ENCODE data around the gene DNM3. TPM values are rescaled to one million over a fixed set of nuclear protein-coding genes. Genes with fewer than 3 reads are reported as not detected.

Gene DNM3
- total RNA-seq, 1 donor from 2014 or later: 2.6 TPM

- no peaks in the 10 kb centered on the region for H3K27me3 ChIP-seq (ENCODE audit: control insufficient read depth in 3 of 3, insufficient read depth in 3 of 3, low read length in 3 of 3)
- no peaks in the 10 kb centered on the region for H3K36me3 ChIP-seq (ENCODE audit: control insufficient read depth in 3 of 3, insufficient read depth in 3 of 3, low read length in 3 of 3)
- no peak overlapping the region for H3K4me3 ChIP-seq (ENCODE audit: low read length in 3 of 3)
- no peaks in the 10 kb centered on the region for H3K9me3 ChIP-seq (ENCODE audit: control insufficient read depth in 3 of 3, low read length in 3 of 3)
- H3K27ac ChIP-seq (ENCODE audit: low read depth, low read length): peak overlapping the region; percentile 10
- H3K4me1 ChIP-seq (ENCODE audit: control insufficient read depth in 3 of 3, insufficient read depth in 3 of 3, low read length in 3 of 3): no peaks in the 10 kb centered on the region
- H3K9ac ChIP-seq (ENCODE audit: low read depth in 1 of 3, low read length in 3 of 3): no peak overlapping the region
Observed at GRCh38 chr1:172255223-172255560, 413.9 kb downstream of the DNM3 start.

- H3K27ac ChIP-seq (ENCODE audit: low read depth, low read length): no peak overlapping the region
- no peak overlapping the region for H3K4me3 ChIP-seq (ENCODE audit: low read length in 3 of 3)
- no peak overlapping the region for H3K9ac ChIP-seq (ENCODE audit: low read depth in 1 of 3, low read length in 3 of 3)
- no peaks in the 10 kb centered on the region for H3K36me3 ChIP-seq (ENCODE audit: control insufficient read depth in 3 of 3, insufficient read depth in 3 of 3, low read length in 3 of 3)
- H3K9me3 ChIP-seq (ENCODE audit: control insufficient read depth in 3 of 3, low read length in 3 of 3): no peaks in the 10 kb centered on the region
- no peaks in the 10 kb centered on the region for H3K27me3 ChIP-seq (ENCODE audit: control insufficient read depth in 3 of 3, insufficient read depth in 3 of 3, low read length in 3 of 3)
- peaks cover 0 to 4% (median 0%) of the 10 kb centered on the region in 3 donors for H3K4me1 ChIP-seq (ENCODE audit: control insufficient read depth in 3 of 3, insufficient read depth in 3 of 3, low read length in 3 of 3)
Observed at GRCh38 chr1:172265905-172266304, 424.6 kb downstream of the DNM3 start.

- peaks cover 0 to 4% (median 0%) of the 10 kb centered on the region in 3 donors for H3K4me1 ChIP-seq (ENCODE audit: control insufficient read depth in 3 of 3, insufficient read depth in 3 of 3, low read length in 3 of 3)
- H3K4me3 ChIP-seq (ENCODE audit: low read length in 3 of 3): no peak overlapping the region
- H3K27ac ChIP-seq (ENCODE audit: low read depth, low read length): no peak overlapping the region
- H3K9ac ChIP-seq (ENCODE audit: low read depth in 1 of 3, low read length in 3 of 3): no peak overlapping the region
- H3K27me3 ChIP-seq (ENCODE audit: control insufficient read depth in 3 of 3, insufficient read depth in 3 of 3, low read length in 3 of 3): no peaks in the 10 kb centered on the region
- no peaks in the 10 kb centered on the region for H3K36me3 ChIP-seq (ENCODE audit: control insufficient read depth in 3 of 3, insufficient read depth in 3 of 3, low read length in 3 of 3)
- H3K9me3 ChIP-seq (ENCODE audit: control insufficient read depth in 3 of 3, low read length in 3 of 3): no peaks in the 10 kb centered on the region
Observed at GRCh38 chr1:172266528-172267174, 425.4 kb downstream of the DNM3 start.

- Histone ChIP-seq H3K4me3 (ENCODE audit: low read length in 3 of 3) (no peak overlapping the region), H3K9me3 (ENCODE audit: control insufficient read depth in 3 of 3, low read length in 3 of 3) (no peaks in the 10 kb centered on the region), H3K4me1 (ENCODE audit: control insufficient read depth in 3 of 3, insufficient read depth in 3 of 3, low read length in 3 of 3) (peaks cover 0 to 4% (median 0%) of the 10 kb centered on the region in 3 donors), H3K27ac (ENCODE audit: low read depth, low read length) (no peak overlapping the region), H3K36me3 (ENCODE audit: control insufficient read depth in 3 of 3, insufficient read depth in 3 of 3, low read length in 3 of 3) (no peaks in the 10 kb centered on the region), H3K9ac (ENCODE audit: low read depth in 1 of 3, low read length in 3 of 3) (no peak overlapping the region), H3K27me3 (ENCODE audit: control insufficient read depth in 3 of 3, insufficient read depth in 3 of 3, low read length in 3 of 3) (no peaks in the 10 kb centered on the region)
Observed at GRCh38 chr1:172268237-172268636, 426.9 kb downstream of the DNM3 start.

GRCh38 chr1:172269084-172269483 lies 427.8 kb downstream of the DNM3 start:
- Histone ChIP-seq H3K27ac (ENCODE audit: low read depth, low read length) (peak overlapping the region; percentile 3), H3K9me3 (ENCODE audit: control insufficient read depth in 3 of 3, low read length in 3 of 3) (no peaks in the 10 kb centered on the region), H3K4me3 (ENCODE audit: low read length in 3 of 3) (no peak overlapping the region), H3K9ac (ENCODE audit: low read depth in 1 of 3, low read length in 3 of 3) (no peak overlapping the region), H3K36me3 (ENCODE audit: control insufficient read depth in 3 of 3, insufficient read depth in 3 of 3, low read length in 3 of 3) (no peaks in the 10 kb centered on the region), H3K27me3 (ENCODE audit: control insufficient read depth in 3 of 3, insufficient read depth in 3 of 3, low read length in 3 of 3) (no peaks in the 10 kb centered on the region), H3K4me1 (ENCODE audit: control insufficient read depth in 3 of 3, insufficient read depth in 3 of 3, low read length in 3 of 3) (peaks cover 0 to 4% (median 0%) of the 10 kb centered on the region in 3 donors)

- Histone ChIP-seq H3K4me1 (ENCODE audit: control insufficient read depth in 3 of 3, insufficient read depth in 3 of 3, low read length in 3 of 3) (peaks cover 0 to 4% (median 0%) of the 10 kb centered on the region in 3 donors), H3K27me3 (ENCODE audit: control insufficient read depth in 3 of 3, insufficient read depth in 3 of 3, low read length in 3 of 3) (no peaks in the 10 kb centered on the region), H3K4me3 (ENCODE audit: low read length in 3 of 3) (no peak overlapping the region), H3K9ac (ENCODE audit: low read depth in 1 of 3, low read length in 3 of 3) (peak overlapping the region in 1 of 3 donors; percentile 8), H3K27ac (ENCODE audit: low read depth, low read length) (no peak overlapping the region), H3K9me3 (ENCODE audit: control insufficient read depth in 3 of 3, low read length in 3 of 3) (no peaks in the 10 kb centered on the region), H3K36me3 (ENCODE audit: control insufficient read depth in 3 of 3, insufficient read depth in 3 of 3, low read length in 3 of 3) (no peaks in the 10 kb centered on the region)
Observed at GRCh38 chr1:172269644-172270043, 428.3 kb downstream of the DNM3 start.

GRCh38 chr1:172270605-172271004 lies 429.3 kb downstream of the DNM3 start:
- Histone ChIP-seq H3K27me3 (ENCODE audit: control insufficient read depth in 3 of 3, insufficient read depth in 3 of 3, low read length in 3 of 3) (no peaks in the 10 kb centered on the region), H3K9me3 (ENCODE audit: control insufficient read depth in 3 of 3, low read length in 3 of 3) (no peaks in the 10 kb centered on the region), H3K4me1 (ENCODE audit: control insufficient read depth in 3 of 3, insufficient read depth in 3 of 3, low read length in 3 of 3) (peaks cover 0 to 4% (median 0%) of the 10 kb centered on the region in 3 donors), H3K36me3 (ENCODE audit: control insufficient read depth in 3 of 3, insufficient read depth in 3 of 3, low read length in 3 of 3) (no peaks in the 10 kb centered on the region), H3K27ac (ENCODE audit: low read depth, low read length) (no peak overlapping the region), H3K9ac (ENCODE audit: low read depth in 1 of 3, low read length in 3 of 3) (no peak overlapping the region), H3K4me3 (ENCODE audit: low read length in 3 of 3) (no peak overlapping the region)

GRCh38 chr1:172272087-172272486 lies 430.8 kb downstream of the DNM3 start:
- H3K4me1 ChIP-seq (ENCODE audit: control insufficient read depth in 3 of 3, insufficient read depth in 3 of 3, low read length in 3 of 3): peaks cover 0 to 4% (median 0%) of the 10 kb centered on the region in 3 donors
- H3K4me3 ChIP-seq (ENCODE audit: low read length in 3 of 3): no peak overlapping the region
- H3K9me3 ChIP-seq (ENCODE audit: control insufficient read depth in 3 of 3, low read length in 3 of 3): no peaks in the 10 kb centered on the region
- no peak overlapping the region for H3K9ac ChIP-seq (ENCODE audit: low read depth in 1 of 3, low read length in 3 of 3)
- H3K36me3 ChIP-seq (ENCODE audit: control insufficient read depth in 3 of 3, insufficient read depth in 3 of 3, low read length in 3 of 3): no peaks in the 10 kb centered on the region
- H3K27me3 ChIP-seq (ENCODE audit: control insufficient read depth in 3 of 3, insufficient read depth in 3 of 3, low read length in 3 of 3): no peaks in the 10 kb centered on the region
- no peak overlapping the region for H3K27ac ChIP-seq (ENCODE audit: low read depth, low read length)

- no peaks in the 10 kb centered on the region for H3K9me3 ChIP-seq (ENCODE audit: control insufficient read depth in 3 of 3, low read length in 3 of 3)
- H3K36me3 ChIP-seq (ENCODE audit: control insufficient read depth in 3 of 3, insufficient read depth in 3 of 3, low read length in 3 of 3): no peaks in the 10 kb centered on the region
- no peaks in the 10 kb centered on the region for H3K27me3 ChIP-seq (ENCODE audit: control insufficient read depth in 3 of 3, insufficient read depth in 3 of 3, low read length in 3 of 3)
- no peak overlapping the region for H3K27ac ChIP-seq (ENCODE audit: low read depth, low read length)
- H3K4me1 ChIP-seq (ENCODE audit: control insufficient read depth in 3 of 3, insufficient read depth in 3 of 3, low read length in 3 of 3): peaks cover 0 to 4% (median 0%) of the 10 kb centered on the region in 3 donors
- H3K4me3 ChIP-seq (ENCODE audit: low read length in 3 of 3): no peak overlapping the region
- H3K9ac ChIP-seq (ENCODE audit: low read depth in 1 of 3, low read length in 3 of 3): no peak overlapping the region
Observed at GRCh38 chr1:172273647-172274396, 432.5 kb downstream of the DNM3 start.

- no peaks in the 10 kb centered on the region for H3K9me3 ChIP-seq (ENCODE audit: control insufficient read depth in 3 of 3, low read length in 3 of 3)
- no peak overlapping the region for H3K9ac ChIP-seq (ENCODE audit: low read depth in 1 of 3, low read length in 3 of 3)
- H3K4me3 ChIP-seq (ENCODE audit: low read length in 3 of 3): no peak overlapping the region
- no peak overlapping the region for H3K27ac ChIP-seq (ENCODE audit: low read depth, low read length)
- H3K27me3 ChIP-seq (ENCODE audit: control insufficient read depth in 3 of 3, insufficient read depth in 3 of 3, low read length in 3 of 3): no peaks in the 10 kb centered on the region
- no peaks in the 10 kb centered on the region for H3K4me1 ChIP-seq (ENCODE audit: control insufficient read depth in 3 of 3, insufficient read depth in 3 of 3, low read length in 3 of 3)
- no peaks in the 10 kb centered on the region for H3K36me3 ChIP-seq (ENCODE audit: control insufficient read depth in 3 of 3, insufficient read depth in 3 of 3, low read length in 3 of 3)
Observed at GRCh38 chr1:172275478-172275877, 434.2 kb downstream of the DNM3 start.
